Neuronal stem cell (in vitro differentiated cells): Measurements from ENCODE around the gene BMP8B.

Source experiments
- DNase-seq: peaks from one replicate; pipeline ENCODE4 v3.0.0-alpha.2; 2013; ENCODE audit warnings: low spot score
- H2AFZ ChIP-seq: one replicate; pipeline ENCODE4 v1.6.1; 2013; ENCODE audit warnings: mild to moderate bottlenecking, low read length, inconsistent platforms
- H2AK5ac ChIP-seq: 2 replicates; pipeline ENCODE4 v1.6.1; 2013; ENCODE audit warnings: low read depth, mild to moderate bottlenecking, inconsistent platforms, low read length, moderate library complexity, mixed read lengths
- H2BK120ac ChIP-seq: 2 replicates; pipeline ENCODE4 v1.6.1; 2013; ENCODE audit warnings: low read depth, mild to moderate bottlenecking, inconsistent platforms, low read length, moderate library complexity, mixed read lengths
- H2BK12ac ChIP-seq: one replicate; pipeline ENCODE4 v1.6.1; 2013; ENCODE audit warnings: low read length, inconsistent platforms
- H2BK15ac ChIP-seq: 2 replicates; pipeline ENCODE4 v1.6.1; 2013; ENCODE audit warnings: mild to moderate bottlenecking, low read length, inconsistent platforms, mixed read lengths
- H2BK5ac ChIP-seq: one replicate; pipeline ENCODE4 v1.6.1; 2013; ENCODE audit warnings: inconsistent platforms, mild to moderate bottlenecking, low read length, moderate library complexity
- H3K14ac ChIP-seq: one replicate; pipeline ENCODE4 v1.6.1; 2013; ENCODE audit warnings: low read length, inconsistent platforms
- H3K18ac ChIP-seq: 2 replicates; pipeline ENCODE4 v1.6.1; 2013; ENCODE audit warnings: low read length, inconsistent platforms
- H3K23ac ChIP-seq: 2 replicates; pipeline ENCODE4 v1.6.1; 2013; ENCODE audit warnings: low read depth, mild to moderate bottlenecking, mixed read lengths, low read length, inconsistent platforms; ENCODE audit not compliant: poor library complexity
- H3K27ac ChIP-seq: replicated peaks from 3 replicates; pipeline ENCODE4 v1.5.1; 2013; ENCODE audit warnings: low read length, inconsistent platforms
- H3K27me3 ChIP-seq, 3 experiments: 2 replicates each; pipeline ENCODE4 v1.6.1; 2013; ENCODE audit warnings: low read length in 3 of 3, mild to moderate bottlenecking in 2 of 3, inconsistent platforms in 1 of 3, low read depth in 1 of 3, mixed read lengths in 1 of 3, moderate library complexity in 1 of 3; ENCODE audit not compliant: control insufficient read depth in 3 of 3, insufficient read depth in 3 of 3
- H3K36me3 ChIP-seq, 2 donors: replicated peaks in 1 of 2; 2 replicates each; pipeline ENCODE4 v1.6.1; 2013; ENCODE audit warnings: low read length in 2 of 2; ENCODE audit not compliant: control insufficient read depth in 2 of 2, insufficient read depth in 2 of 2
- H3K4ac ChIP-seq: 2 replicates; pipeline ENCODE4 v1.6.1; 2013; ENCODE audit warnings: inconsistent platforms, mild to moderate bottlenecking, low read length, moderate library complexity
- H3K4me1 ChIP-seq, 2 donors: 1 replicate in 1 of 2; 2 replicates in 1 of 2; pipeline ENCODE4 v1.6.1; 2013; ENCODE audit warnings: low read length in 2 of 2, low read depth in 1 of 2; ENCODE audit not compliant: control insufficient read depth in 2 of 2, insufficient read depth in 1 of 2
- H3K4me2 ChIP-seq: one replicate; pipeline ENCODE4 v1.6.1; 2013; ENCODE audit warnings: mild to moderate bottlenecking, low read length, inconsistent platforms; ENCODE audit not compliant: insufficient read depth, poor library complexity, severe bottlenecking
- H3K4me3 ChIP-seq, 2 donors: 2 replicates each; pipeline ENCODE4 v1.5.1; 2013; ENCODE audit warnings: low read length in 2 of 2, mild to moderate bottlenecking in 2 of 2, inconsistent platforms in 1 of 2, moderate library complexity in 1 of 2
- H3K79me1 ChIP-seq: one replicate; pipeline ENCODE4 v1.6.1; 2013; ENCODE audit warnings: low read depth, mild to moderate bottlenecking, inconsistent platforms, low read length, moderate library complexity
- H3K9ac ChIP-seq: one replicate; pipeline ENCODE4 v1.6.1; 2013; ENCODE audit warnings: mild to moderate bottlenecking, low read depth, low read length, inconsistent platforms; ENCODE audit not compliant: poor library complexity
- H3K9me3 ChIP-seq, 2 donors: replicated peaks in 1 of 2; 2 replicates each; pipeline versions ENCODE3 to v1.6.1; 2013; ENCODE audit warnings: low read length in 2 of 2, mild to moderate bottlenecking in 2 of 2, inconsistent platforms in 1 of 2, low read depth in 1 of 2, mixed read lengths in 1 of 2, moderate library complexity in 1 of 2; ENCODE audit not compliant: control insufficient read depth in 2 of 2, insufficient read depth in 1 of 2
- H4K8ac ChIP-seq: one replicate; pipeline ENCODE4 v1.6.1; 2013; ENCODE audit warnings: low read depth, mild to moderate bottlenecking, inconsistent platforms, low read length, moderate library complexity
- H4K91ac ChIP-seq: one replicate; pipeline ENCODE4 v1.6.1; 2013; ENCODE audit warnings: low read length, low read depth, mild to moderate bottlenecking, inconsistent platforms; ENCODE audit not compliant: poor library complexity
- WGBS, 2 donors: extraction: QIAGEN DNeasy Blood & Tissue Kit; methylation state at CpG; one replicate each; pipeline ENCODE4 v1.1.7; 2013; ENCODE audit warnings: missing lambda C conversion rate in 2 of 2, mixed read lengths in 1 of 2; ENCODE audit not compliant: insufficient read length in 2 of 2, insufficient replicate concordance in 1 of 2; ENCODE audit errors: extremely low coverage in 2 of 2; 5-methylcytosine and 5-hydroxymethylcytosine counted together

BMP8B gene

DNA sequence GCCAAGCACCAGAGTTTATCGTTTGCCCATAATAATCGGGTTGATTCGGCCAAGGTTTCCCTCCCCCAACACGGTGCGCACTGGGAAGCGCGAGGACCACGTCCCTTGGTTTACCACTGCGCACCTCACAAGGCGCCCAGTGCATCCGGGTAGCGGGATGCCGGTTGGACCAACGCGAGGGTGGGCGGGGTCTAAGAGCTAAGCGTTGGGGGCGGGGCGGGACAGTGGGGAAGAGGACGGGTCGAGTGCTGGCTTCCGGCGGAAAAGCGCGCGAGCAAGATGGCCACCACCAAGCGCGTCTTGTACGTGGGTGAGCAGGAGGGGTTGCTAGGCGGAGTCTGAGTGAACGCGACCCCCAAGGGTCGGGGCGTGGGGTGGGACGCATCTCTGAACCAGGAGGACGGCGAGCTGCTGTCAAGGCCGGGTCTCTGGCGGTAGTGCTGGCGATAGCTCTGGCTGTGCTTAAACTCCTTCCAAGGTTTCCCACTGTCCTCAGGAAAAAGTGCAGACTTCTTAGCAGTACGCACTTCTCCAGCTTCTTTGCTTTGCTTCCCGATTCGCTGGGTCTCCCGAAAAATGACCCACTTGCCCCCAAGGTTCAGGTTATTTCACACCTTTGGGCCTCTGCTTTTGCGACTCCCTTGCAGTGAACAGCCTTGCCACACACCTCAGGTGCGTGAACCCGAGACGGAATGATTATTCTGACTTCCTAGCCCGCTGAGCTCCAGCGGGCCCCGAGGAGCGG, 49.9 kb downstream of the BMP8B start, which contains the start of gene PPIE:
Gene PPIE, plus strand, starts transcription at position 261 of the 745 bp plus-strand sequence. Its CDS starts 19 bp downstream, at position 280.
- Histone ChIP-seq H2AFZ (peak within 1 kb of the TSS; percentile 91), H3K4me3 (peak within 1 kb of the TSS; percentile 77 to 89), H3K27ac (no peak within 1 kb of the TSS), H3K9me3 (no peaks in the 10 kb centered on the region), H4K8ac (no peak within 1 kb of the TSS), H2AK5ac (no peak within 1 kb of the TSS), H3K4me1 (peaks cover 2 to 4% of the 10 kb centered on the region in 2 donors), H3K79me1 (no peaks in the 10 kb centered on the region), H2BK15ac (no peak within 1 kb of the TSS), H3K9ac (peak within 1 kb of the TSS; percentile 90), H3K27me3 (peaks cover 0 to 21% (median 4%) of the 10 kb centered on the region in 3 experiments), H3K4ac (no peak within 1 kb of the TSS), H3K18ac (peak within 1 kb of the TSS; percentile 79), H2BK120ac (no peak within 1 kb of the TSS), H3K23ac (peak within 1 kb of the TSS; percentile 83), H3K4me2 (peak within 1 kb of the TSS; percentile 77), H3K14ac (no peak within 1 kb of the TSS), H3K36me3 (peaks cover 12 to 38% of the 10 kb centered on the region in 2 donors), H4K91ac (no peak within 1 kb of the TSS), H2BK5ac (no peak within 1 kb of the TSS), H2BK12ac (no peak within 1 kb of the TSS)
- peak; percentile 65 for DNase-seq
- WGBS, 2 donors, result no CpG with 5 or more reads among the region's 52 CpGs

DNA sequence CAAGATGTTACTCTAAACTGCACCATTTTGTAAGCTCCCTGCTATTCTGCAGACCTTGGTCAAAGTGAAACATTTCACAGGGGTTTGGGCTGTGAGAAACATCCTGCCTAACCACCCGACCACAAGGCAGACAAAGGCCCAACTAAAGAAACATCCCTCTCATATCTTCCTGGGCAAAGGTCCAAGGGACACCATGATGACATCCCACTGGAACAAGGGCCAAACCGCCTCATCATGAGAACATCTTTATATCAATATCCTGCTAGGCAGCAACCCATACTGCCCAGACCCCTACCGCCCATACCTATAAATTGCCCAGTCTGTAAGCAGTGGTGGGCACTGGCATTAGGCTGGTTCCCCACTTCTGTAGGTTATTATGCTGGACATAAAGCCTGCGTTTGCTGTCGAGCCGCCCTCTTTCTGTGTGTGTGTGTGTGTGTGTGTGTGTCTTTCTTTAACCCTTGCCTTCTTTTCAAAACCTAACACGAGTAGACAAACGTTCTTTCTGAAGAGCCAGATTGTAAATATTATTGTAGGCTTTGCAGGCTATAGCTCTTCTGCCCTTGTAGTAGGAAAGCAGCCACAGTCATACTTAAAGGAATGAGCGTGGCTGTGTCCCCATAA, 51.0 kb downstream of the BMP8B start:
- peaks cover 0 to 30% (median 12%) of the 10 kb centered on the region in 3 experiments for H3K27me3 ChIP-seq
- peaks cover 4 to 5% of the 10 kb centered on the region in 2 donors for H3K4me1 ChIP-seq
- WGBS, 2 donors, result no CpG with 5 or more reads among the region's 9 CpGs
- H2BK12ac ChIP-seq, result no peak overlapping the region
- H3K4me2 ChIP-seq, result no peak overlapping the region
- peaks cover 5 to 27% of the 10 kb centered on the region in 2 donors for H3K36me3 ChIP-seq
- H3K27ac ChIP-seq, result no peak overlapping the region
- H4K8ac ChIP-seq, result no peak overlapping the region
- H2AK5ac ChIP-seq, result no peak overlapping the region
- no peak overlapping the region for H2BK120ac ChIP-seq
- H3K9me3 ChIP-seq, result no peaks in the 10 kb centered on the region
- H3K18ac ChIP-seq, result no peak overlapping the region
- no peak overlapping the region for H3K4me3 ChIP-seq
- no peak overlapping the region for H2BK15ac ChIP-seq
- H2BK5ac ChIP-seq, result no peak overlapping the region
- no peak for DNase-seq
- H4K91ac ChIP-seq, result no peak overlapping the region
- peak overlapping the region; percentile 12 for H2AFZ ChIP-seq
- H3K23ac ChIP-seq, result no peak overlapping the region
- H3K9ac ChIP-seq, result no peak overlapping the region
- H3K4ac ChIP-seq, result no peak overlapping the region
- no peaks in the 10 kb centered on the region for H3K79me1 ChIP-seq
- H3K14ac ChIP-seq, result no peak overlapping the region

DNA sequence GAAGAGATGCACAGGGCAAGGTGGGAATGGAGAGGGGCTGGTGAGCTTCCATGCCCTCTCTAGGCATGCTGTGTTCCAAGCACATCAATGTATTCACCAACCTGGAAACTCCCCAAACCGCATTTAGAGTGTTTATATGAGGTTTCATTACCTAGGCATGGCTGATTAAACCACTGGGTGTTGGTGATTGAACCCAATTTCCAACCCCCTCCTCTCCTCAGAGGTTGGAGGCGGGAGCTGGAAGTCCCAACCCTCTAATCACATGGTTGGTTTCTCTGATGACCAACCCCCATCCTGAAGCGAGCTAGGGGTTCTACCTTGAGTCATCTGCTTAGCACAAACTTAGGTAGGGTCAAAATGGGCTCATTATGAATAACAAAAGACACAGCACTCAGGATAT, 52.9 kb downstream of the BMP8B start:
- Histone ChIP-seq H3K4me2 (no peak overlapping the region), H2BK5ac (no peak overlapping the region), H2AFZ (no peak overlapping the region), H3K9ac (no peak overlapping the region), H2BK120ac (no peak overlapping the region), H4K91ac (no peak overlapping the region), H3K79me1 (no peaks in the 10 kb centered on the region), H2BK12ac (no peak overlapping the region), H3K36me3 (peaks cover 0 to 8% of the 10 kb centered on the region in 2 donors), H3K9me3 (no peaks in the 10 kb centered on the region), H4K8ac (no peak overlapping the region), H3K4me1 (peaks cover 4 to 5% of the 10 kb centered on the region in 2 donors), H3K27ac (no peak overlapping the region), H3K18ac (no peak overlapping the region), H3K14ac (no peak overlapping the region), H3K4ac (no peak overlapping the region), H3K4me3 (no peak overlapping the region), H2BK15ac (no peak overlapping the region), H2AK5ac (no peak overlapping the region), H3K27me3 (peaks cover 0 to 42% (median 16%) of the 10 kb centered on the region in 3 experiments), H3K23ac (no peak overlapping the region)
- no peak for DNase-seq
- no CpG with 5 or more reads among the region's 3 CpGs for WGBS, 2 donors

DNA sequence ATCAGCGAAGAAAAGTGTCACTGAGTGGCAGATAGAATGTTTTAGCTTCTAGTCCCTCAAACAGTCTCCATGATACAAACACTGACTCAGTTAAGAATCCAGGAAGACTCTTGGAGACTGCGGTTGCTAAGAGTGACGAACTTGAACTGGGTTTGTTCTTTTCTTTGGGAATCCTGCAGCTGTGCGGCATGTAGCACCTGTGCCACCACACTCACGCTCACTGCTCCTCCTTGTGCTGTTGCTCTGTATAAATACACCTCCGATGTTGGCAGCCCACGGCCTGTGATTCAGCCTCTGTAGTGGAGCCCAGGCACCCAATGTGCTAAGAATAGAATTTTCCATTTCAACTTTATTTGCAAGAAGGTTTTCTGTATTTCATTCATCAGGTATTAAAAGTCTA, 55.5 kb downstream of the BMP8B start:
- H2BK15ac ChIP-seq, result no peak overlapping the region
- H3K4me1 ChIP-seq, result peaks cover 0 to 6% of the 10 kb centered on the region in 2 donors
- no peak overlapping the region for H2BK120ac ChIP-seq
- H3K4me3 ChIP-seq, result no peak overlapping the region
- H2BK5ac ChIP-seq, result no peak overlapping the region
- H3K9ac ChIP-seq, result peak overlapping the region; percentile 26
- H3K9me3 ChIP-seq, result no peaks in the 10 kb centered on the region
- no peak overlapping the region for H4K91ac ChIP-seq
- H2BK12ac ChIP-seq, result no peak overlapping the region
- peak overlapping the region; percentile 13 for H2AFZ ChIP-seq
- no peak overlapping the region for H3K14ac ChIP-seq
- no peak for DNase-seq
- no peak overlapping the region for H2AK5ac ChIP-seq
- no peaks in the 10 kb centered on the region for H3K36me3 ChIP-seq
- H3K27me3 ChIP-seq, result peaks cover 0 to 64% (median 18%) of the 10 kb centered on the region in 3 experiments
- no peak overlapping the region for H3K23ac ChIP-seq
- H3K79me1 ChIP-seq, result no peaks in the 10 kb centered on the region
- H3K4ac ChIP-seq, result no peak overlapping the region
- H3K18ac ChIP-seq, result no peak overlapping the region
- H3K4me2 ChIP-seq, result no peak overlapping the region
- no peak overlapping the region for H3K27ac ChIP-seq
- no peak overlapping the region for H4K8ac ChIP-seq
- WGBS, 2 donors, result no CpG with 5 or more reads among the region's 7 CpGs
